EH (cell line): Measurements from ENCODE around the gene TRIM10.

Experiments used
- DNase-seq: peaks from one replicate; pipeline ENCODE4 v3.0.0-alpha.2; 2015; ENCODE audit warnings: low read depth

TRIM10 gene, protein sequence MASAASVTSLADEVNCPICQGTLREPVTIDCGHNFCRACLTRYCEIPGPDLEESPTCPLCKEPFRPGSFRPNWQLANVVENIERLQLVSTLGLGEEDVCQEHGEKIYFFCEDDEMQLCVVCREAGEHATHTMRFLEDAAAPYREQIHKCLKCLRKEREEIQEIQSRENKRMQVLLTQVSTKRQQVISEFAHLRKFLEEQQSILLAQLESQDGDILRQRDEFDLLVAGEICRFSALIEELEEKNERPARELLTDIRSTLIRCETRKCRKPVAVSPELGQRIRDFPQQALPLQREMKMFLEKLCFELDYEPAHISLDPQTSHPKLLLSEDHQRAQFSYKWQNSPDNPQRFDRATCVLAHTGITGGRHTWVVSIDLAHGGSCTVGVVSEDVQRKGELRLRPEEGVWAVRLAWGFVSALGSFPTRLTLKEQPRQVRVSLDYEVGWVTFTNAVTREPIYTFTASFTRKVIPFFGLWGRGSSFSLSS

DNA sequence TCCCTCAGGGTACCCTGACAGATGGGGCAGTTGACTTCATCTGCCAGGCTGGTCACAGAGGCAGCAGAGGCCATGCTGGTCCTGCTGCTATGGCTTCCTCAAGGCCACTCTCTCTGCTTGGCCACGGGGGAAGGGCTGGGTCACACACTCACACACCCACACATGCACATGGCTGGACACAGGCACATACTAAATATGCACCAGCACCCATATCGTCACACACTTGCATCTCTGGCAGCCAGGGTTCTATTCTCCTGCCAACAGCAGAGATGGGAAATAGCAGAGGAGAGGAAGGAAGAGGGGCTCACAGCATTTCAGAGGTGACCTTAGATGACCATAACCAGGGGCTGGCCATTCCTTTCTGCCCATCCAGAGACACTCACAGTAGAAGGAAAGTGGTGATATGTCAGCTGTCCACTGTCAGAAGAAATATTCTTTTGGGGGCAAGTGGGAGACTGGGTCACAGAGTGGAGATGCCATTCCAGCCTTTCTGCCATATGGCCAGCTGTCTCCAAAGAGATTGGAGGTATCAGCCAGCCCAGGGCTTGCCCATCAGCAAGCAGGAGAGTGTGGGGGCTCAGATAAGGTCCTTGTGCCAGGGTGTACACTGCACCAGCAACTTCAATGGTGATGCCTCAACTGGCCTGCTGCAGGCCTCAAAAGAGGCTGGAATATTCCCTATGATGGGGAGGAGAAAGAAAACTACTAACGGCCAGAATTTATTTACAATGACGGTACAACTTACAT, at the start of gene TRIM10:
Gene TRIM10 (minus strand): TSS at position 427 of the 747 bp plus-strand sequence. CDS start 353 bp downstream, at position 74.
- DNase-seq, result no peak

DNA sequence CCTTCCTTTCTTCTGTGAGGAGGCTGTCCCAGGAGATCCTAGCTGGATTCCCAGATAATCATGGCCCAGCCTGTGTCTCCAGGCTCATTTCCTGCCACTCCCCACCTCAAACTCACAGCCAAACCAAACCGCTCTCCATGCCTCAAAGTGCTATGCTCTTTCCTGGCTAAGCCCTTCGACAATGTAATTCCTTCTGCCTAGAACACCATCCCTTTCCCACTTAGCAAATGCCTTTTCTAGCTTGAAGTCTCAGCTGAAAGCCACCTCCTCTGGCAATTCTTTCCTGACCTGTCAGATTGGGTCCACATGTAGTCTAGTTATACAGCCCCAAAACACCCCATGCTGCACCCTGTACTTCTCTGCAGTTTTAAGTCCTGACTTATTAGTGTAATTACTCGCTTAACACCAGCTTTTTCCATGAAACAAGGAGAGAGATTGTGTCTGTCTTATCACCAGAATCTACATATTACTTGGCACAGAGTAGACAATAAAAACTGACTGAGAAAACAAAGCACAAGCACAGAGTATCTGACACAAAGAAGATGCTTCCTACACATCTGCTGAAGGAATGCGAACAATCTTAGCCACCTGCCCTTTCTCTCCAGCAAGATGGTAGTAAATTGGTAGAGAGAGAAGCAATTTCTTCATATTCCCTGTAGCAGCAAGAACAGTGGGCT, 46.7 kb upstream of the TRIM10 start:
- DNase-seq, result peak; percentile 62

DNA sequence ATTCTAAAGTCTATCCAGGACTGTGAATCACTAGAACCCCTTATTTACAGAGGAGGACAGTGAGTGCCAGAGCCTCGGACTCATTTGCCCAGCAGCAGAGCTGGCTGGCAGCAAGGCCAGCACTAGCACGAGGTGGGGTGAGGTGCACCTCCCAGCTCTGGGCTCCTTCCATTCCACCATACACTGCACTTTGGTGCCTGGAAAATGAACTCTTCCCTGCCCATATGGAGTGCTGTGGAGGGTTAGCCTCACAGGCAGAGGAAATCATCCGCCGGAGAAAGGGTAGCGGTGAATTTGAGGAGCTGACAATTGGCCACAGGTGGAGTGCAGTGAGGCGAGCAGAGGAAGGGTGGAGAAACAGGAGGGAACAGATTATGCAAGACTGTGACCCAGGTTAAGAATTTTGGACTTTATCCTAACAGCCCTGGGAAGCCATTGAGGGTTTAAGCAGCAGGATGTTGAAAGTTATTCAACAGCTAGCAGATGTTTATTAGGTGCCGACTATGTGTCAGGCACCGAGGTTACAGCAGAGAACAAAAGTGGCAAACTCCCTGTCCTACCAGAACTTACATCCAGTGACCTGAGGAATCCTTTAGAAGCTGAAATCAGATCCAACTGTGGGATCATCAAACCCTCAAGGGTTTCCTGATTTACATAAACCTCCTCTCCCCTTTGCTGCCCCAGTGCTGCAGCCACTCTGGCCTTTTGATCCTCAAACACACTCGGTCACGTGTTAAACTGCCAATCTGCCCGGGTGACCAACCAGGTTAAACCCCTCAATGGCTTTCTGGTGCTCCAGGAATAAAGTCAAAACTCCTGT, 46.0 kb upstream of the TRIM10 start:
- peak; percentile 52 for DNase-seq

GRCh38 chr6:30206152-30206551, 45.1 kb upstream of the TRIM10 start:
- DNase-seq, result peak; percentile 34

- DNase-seq, result no peak
Observed at GRCh38 chr6:30204116-30204515, 43.1 kb upstream of the TRIM10 start.

- DNase-seq, result no peak
Observed at GRCh38 chr6:30202366-30202765, 41.4 kb upstream of the TRIM10 start.

- DNase-seq, result no peak
Observed at GRCh38 chr6:30200551-30201281, 39.7 kb upstream of the TRIM10 start.

DNA sequence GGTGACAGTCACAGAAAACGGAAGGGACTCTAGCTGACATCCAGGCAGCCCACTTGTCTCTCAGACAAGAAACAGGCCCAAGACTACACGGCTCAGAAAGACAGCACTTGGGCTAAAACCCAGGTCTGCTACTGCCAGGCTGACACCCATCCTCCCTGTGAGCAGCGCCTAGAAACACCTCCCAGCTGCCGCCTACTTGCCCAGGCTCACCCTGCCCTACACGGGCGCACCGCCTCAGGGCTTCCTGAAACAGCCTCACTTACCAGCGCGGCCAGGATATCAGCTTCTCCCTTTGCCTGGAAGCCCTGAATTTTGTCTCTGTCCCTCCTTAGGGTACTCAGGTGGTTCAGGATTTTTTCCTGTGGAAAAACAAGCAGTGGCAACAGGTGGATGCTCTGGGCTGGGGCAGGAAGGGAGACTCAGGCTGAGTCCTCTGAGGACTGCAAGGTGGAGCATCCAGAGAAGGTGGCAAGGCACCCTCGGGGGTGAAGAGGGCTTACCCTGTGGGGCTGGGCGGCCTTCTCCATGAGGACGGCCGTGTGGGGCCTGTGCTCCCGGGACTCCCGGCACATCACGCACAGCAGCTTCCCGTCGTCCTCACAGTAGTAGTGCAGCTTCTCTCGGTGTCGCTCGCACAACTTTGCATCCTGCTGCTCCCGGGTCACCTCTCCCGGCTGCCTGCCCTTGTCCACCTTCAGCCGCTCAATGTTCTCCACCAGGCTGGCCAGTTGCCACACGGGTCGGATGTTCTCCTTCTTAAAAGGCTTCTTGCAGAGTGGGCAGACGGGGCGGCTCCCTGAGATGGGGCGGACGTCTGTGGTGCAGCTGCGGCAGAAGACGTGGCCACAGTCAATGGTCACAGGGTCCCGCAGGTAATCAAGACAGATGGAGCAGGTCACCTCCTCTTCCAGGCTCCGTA, 37.4 kb upstream of the TRIM10 start:
- DNase-seq, result no peak

- no peak for DNase-seq
Observed at GRCh38 chr6:30196376-30196775, 35.4 kb upstream of the TRIM10 start.

DNA sequence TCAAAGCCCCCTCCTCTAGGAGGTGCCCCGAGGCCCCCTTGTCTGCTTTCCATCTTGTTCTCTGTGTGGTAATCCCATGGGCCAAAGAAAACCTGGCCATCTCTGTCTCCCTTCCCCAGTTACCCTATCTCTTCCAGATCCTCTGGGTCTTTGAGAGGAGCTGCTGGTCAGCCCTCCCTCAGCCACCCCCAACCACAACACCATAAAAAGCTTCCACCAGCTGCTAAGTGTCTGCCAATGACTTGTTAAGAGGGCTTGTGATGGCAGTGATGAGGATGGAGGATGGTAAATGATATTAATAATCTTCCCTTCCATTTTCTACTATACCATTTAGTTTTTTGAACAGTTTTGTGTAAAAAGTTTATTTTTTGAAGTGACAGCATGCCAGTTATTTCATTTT, 34.9 kb upstream of the TRIM10 start:
- no peak for DNase-seq

GRCh38 chr6:30194797-30195690, 34.0 kb upstream of the TRIM10 start:
- peak; percentile 41 for DNase-seq

- peak; percentile 7 for DNase-seq
Observed at GRCh38 chr6:30192076-30192475, 31.1 kb upstream of the TRIM10 start.

- no peak for DNase-seq
Observed at GRCh38 chr6:30188541-30188940, 27.5 kb upstream of the TRIM10 start.

GRCh38 chr6:30185846-30186484, 25.0 kb upstream of the TRIM10 start:
- no peak for DNase-seq

DNA sequence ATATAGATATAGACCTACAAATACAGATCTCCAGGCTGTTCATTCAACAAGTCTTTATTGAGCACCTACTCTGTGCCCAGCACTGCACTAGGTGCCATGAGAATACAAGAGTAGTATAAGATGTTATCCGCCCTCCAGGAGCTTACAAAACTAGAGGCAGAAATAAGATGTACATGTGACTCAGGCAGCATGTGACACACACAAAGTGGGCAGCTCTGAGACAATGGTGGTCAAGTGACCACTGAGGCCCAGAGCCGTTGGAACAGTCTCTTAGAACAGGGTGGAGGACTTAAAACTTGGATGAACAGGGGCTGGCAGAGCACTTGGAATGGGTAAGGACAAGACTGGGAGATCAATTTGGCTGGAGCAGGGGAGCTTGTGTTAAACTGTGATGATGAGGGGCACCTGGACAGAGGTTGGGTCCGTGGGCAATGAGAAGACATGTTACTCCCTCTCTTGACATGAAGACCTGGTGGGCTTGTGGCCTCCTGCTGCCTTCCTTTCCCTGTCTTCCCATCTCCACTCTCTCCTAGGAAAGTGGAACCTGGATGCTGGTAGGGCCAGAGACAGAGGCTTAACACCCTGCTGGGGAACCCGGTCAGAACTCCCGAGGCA, 23.5 kb upstream of the TRIM10 start:
- no peak for DNase-seq

DNA sequence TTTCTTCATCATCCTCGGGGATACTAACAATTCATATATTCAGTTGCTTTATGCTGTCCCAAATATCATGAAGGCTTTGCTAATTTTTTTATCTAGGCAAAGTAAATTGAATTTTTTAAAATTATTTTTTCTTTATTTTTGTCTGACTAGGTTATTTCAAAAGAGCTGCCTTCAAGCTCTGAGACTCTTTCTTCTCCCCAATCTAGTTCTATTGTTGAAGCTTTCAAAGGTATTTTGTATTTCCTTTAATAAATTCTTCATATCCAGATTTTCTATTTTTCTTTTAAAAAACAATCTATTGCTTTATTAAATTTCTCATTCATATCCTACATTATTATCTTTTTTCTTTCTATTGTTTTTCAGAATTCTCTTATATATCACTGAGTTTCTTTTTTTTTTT, 19.1 kb upstream of the TRIM10 start:
- DNase-seq, result no peak

DNA sequence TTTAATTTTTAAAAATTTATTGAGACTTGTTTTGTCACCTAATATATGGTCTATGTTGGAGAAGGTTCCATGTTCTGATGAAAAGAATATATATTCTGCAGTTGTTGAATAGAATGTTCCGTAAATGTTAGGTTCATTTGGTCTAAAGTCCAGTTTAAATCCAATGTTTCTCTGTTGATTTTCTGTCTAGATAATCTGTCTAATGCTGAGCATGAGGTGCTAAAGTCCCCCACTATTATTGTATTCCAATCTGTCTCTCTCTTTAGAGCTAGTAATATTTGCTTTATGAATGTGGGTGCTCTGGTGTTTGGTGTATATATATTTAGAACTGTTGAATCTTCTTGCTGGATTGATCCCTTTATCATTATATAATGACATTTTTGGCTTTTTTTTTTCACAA, 17.8 kb upstream of the TRIM10 start:
- no peak for DNase-seq

DNA sequence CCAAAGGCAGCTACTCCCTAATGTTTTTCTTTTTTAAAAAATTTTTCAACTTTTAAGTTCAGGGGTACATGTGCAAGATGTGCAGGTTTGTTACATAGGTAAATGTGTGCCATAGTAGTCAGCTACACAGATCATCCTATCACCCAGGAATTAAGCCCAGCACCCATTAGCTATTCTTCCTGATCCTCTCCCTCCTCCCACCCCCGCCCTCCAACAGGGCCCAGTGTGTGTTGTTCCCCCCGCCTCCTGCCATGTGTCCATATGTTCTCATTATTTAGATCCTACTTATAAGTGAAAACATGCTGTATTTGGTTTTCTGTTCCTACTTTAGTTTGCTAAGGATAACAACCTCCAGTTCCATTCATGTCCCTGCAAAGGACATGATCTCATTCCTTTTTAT, 14.8 kb upstream of the TRIM10 start:
- no peak for DNase-seq
